Measurements from ENCODE around the gene FIBP. TPM values are rescaled to one million over a fixed set of nuclear protein-coding genes. Genes with fewer than 3 reads are reported as not detected.

Gene FIBP
- total RNA-seq, 1 donor from 2014 or later, result 78.6 TPM

GRCh38 chr11:65857853-65858680 is 30.2 kb downstream of the FIBP start, which contains the start of gene CFL1:
Gene CFL1, minus strand, starts transcription at chr11:65858180. Its CDS starts 81 bp downstream, at chr11:65858099.
- peak in 1 of 2 donors; percentile 97 for DNase-seq (ENCODE audit: extremely low spot score in 2 of 2)
- peak; percentile 2 to 92 for TF ChIP-seq POLR2A (IDR thresholded peaks at IDR 0.05)
- TF ChIP-seq, protein P1, sequence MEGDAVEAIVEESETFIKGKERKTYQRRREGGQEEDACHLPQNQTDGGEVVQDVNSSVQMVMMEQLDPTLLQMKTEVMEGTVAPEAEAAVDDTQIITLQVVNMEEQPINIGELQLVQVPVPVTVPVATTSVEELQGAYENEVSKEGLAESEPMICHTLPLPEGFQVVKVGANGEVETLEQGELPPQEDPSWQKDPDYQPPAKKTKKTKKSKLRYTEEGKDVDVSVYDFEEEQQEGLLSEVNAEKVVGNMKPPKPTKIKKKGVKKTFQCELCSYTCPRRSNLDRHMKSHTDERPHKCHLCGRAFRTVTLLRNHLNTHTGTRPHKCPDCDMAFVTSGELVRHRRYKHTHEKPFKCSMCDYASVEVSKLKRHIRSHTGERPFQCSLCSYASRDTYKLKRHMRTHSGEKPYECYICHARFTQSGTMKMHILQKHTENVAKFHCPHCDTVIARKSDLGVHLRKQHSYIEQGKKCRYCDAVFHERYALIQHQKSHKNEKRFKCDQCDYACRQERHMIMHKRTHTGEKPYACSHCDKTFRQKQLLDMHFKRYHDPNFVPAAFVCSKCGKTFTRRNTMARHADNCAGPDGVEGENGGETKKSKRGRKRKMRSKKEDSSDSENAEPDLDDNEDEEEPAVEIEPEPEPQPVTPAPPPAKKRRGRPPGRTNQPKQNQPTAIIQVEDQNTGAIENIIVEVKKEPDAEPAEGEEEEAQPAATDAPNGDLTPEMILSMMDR (IDR thresholded peaks at IDR 0.05), result peak in 1 of 3 experiments; percentile 11
- TF ChIP-seq POLR2AphosphoS5 (IDR thresholded peaks at IDR 0.05; ENCODE audit: insufficient read depth in 1 of 2, low read depth in 1 of 2), result peak; percentile 97 to 99
- Histone ChIP-seq H3K4me1 (peaks cover 52% of the 10 kb centered on the region), H3K27me3 (no peaks in the 10 kb centered on the region), H3K36me3 (peaks cover 0 to 45% of the 10 kb centered on the region in 2 donors), H3K4me3 (peak within 1 kb of the TSS; percentile 95 to 100), H3K9me3 (no peaks in the 10 kb centered on the region), H3K27ac (peak within 1 kb of the TSS; percentile 93)
- intact Hi-C loops (cut with DNase I), result no loop called here

DNA sequence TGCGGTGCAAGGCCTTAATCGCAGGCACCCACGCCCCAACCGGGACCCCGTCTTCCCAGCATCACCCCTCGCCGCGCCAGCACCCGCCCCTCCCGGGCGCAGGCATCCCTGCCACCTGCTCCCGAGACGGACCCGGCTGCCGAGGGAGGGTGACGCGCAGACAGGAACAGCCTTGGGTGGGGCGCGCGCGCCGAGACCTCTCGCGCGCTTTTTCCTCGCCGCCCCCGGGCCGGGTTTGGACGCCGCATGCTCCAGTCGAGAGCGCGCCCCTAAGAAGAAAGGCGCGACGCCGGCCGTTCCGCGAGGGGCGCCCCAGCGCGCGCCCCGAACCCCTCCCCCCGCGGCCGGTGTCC is 30.8 kb downstream of the FIBP start:
- TF ChIP-seq, protein P1 (IDR thresholded peaks at IDR 0.05), result no peak
- Histone ChIP-seq H3K36me3 (peaks cover 0 to 45% of the 10 kb centered on the region in 2 donors), H3K27me3 (no peaks in the 10 kb centered on the region), H3K4me1 (peaks cover 50% of the 10 kb centered on the region), H3K27ac (peak overlapping the region; percentile 93), H3K4me3 (peak overlapping the region; percentile 95 to 100), H3K9me3 (no peaks in the 10 kb centered on the region)
- DNase-seq (ENCODE audit: extremely low spot score in 2 of 2), result no peak
- intact Hi-C loops (cut with DNase I), result no loop called here

- no peaks in the 10 kb centered on the region for H3K27me3 ChIP-seq
- no peaks in the 10 kb centered on the region for H3K9me3 ChIP-seq
- H3K36me3 ChIP-seq, result peaks cover 0 to 44% of the 10 kb centered on the region in 2 donors
- peaks cover 45% of the 10 kb centered on the region for H3K4me1 ChIP-seq
- H3K27ac ChIP-seq, result peak overlapping the region; percentile 93
- intact Hi-C loops (cut with DNase I), result no loop called here
- no peak for DNase-seq (ENCODE audit: extremely low spot score in 2 of 2)
- peak overlapping the region; percentile 95 to 100 for H3K4me3 ChIP-seq
- TF ChIP-seq POLR2AphosphoS5 (IDR thresholded peaks at IDR 0.05; ENCODE audit: insufficient read depth in 1 of 2, low read depth in 1 of 2), result peak; percentile 69 to 92
- TF ChIP-seq POLR2A (IDR thresholded peaks at IDR 0.05), result peak in 1 of 2 donors; percentile 53
- TF ChIP-seq, protein P1 (IDR thresholded peaks at IDR 0.05), result no peak
Observed at GRCh38 chr11:65856689-65857499, 31.4 kb downstream of the FIBP start.

GRCh38 chr11:65855927-65856363 is 32.3 kb downstream of the FIBP start:
- no peaks in the 10 kb centered on the region for H3K27me3 ChIP-seq
- no peak overlapping the region for H3K27ac ChIP-seq
- peak overlapping the region; percentile 95 to 100 for H3K4me3 ChIP-seq
- peaks cover 35% of the 10 kb centered on the region for H3K4me1 ChIP-seq
- no peak for DNase-seq (ENCODE audit: extremely low spot score in 2 of 2)
- TF ChIP-seq POLR2A (IDR thresholded peaks at IDR 0.05), result no peak
- TF ChIP-seq, protein P1 (IDR thresholded peaks at IDR 0.05), result no peak
- TF ChIP-seq POLR2AphosphoS5 (IDR thresholded peaks at IDR 0.05; ENCODE audit: insufficient read depth in 1 of 2, low read depth in 1 of 2), result no peak
- intact Hi-C loops (cut with DNase I), result no loop called here
- peaks cover 0 to 49% of the 10 kb centered on the region in 2 donors for H3K36me3 ChIP-seq
- no peaks in the 10 kb centered on the region for H3K9me3 ChIP-seq
